Activated CD4-positive, alpha-beta T cell treated with anti-CD3 and anti-CD28 coated beads for 36 hours (primary cell): ENCODE data around the gene IP6K1. TPM values are rescaled to one million over a fixed set of nuclear protein-coding genes. Genes with fewer than 3 reads are reported as not detected.
A peak's percentile ranks its signal among the peaks of the same experiment; 100 is the strongest.
"Not testable (repeated sequence)": the region's sequence is repeated elsewhere in the genome, so short reads cannot be mapped to it uniquely, and the experiment has no call there.

Experiments used
- ATAC-seq: fragments of 200-7000 bp; cut with Tn5 transposase; one replicate; pipeline ENCODE4 v1.10.0; 2021; ENCODE audit warnings: mild to moderate bottlenecking, moderate library complexity
- CTCF ChIA-PET: fragments of 350-600 bp; sonication (Branson Sonifier 250); formaldehyde crosslinking; loops from one replicate; lab custom pipeline; 2021; ENCODE audit warnings: antibody characterized with exemption; lab: Charles Lee
- POLR2A ChIA-PET: fragments of 350-600 bp; sonication (Branson Sonifier 250); formaldehyde crosslinking; loops from one replicate; lab custom pipeline; 2021; ENCODE audit warnings: antibody characterized with exemption, inconsistent platforms; lab: Charles Lee
- DNase-seq: peaks from one replicate; pipeline ENCODE4 v3.0.0-alpha.2; 2020
- H3K27ac Mint-ChIP-seq: one replicate; pipeline ENCODE4 v1.8.0; 2021; ENCODE audit warnings: mixed read lengths
- H3K27me3 Mint-ChIP-seq: one replicate; pipeline ENCODE4 v1.8.0; 2021; ENCODE audit warnings: mixed read lengths
- H3K36me3 Mint-ChIP-seq: one replicate; pipeline ENCODE4 v1.8.0; 2021; ENCODE audit warnings: low read depth, mixed read lengths
- H3K4me1 Mint-ChIP-seq: one replicate; pipeline ENCODE4 v1.8.0; 2021; ENCODE audit warnings: mixed read lengths
- H3K4me3 Mint-ChIP-seq: one replicate; pipeline ENCODE4 v1.8.0; 2021; ENCODE audit warnings: mild to moderate bottlenecking, moderate library complexity, mixed read lengths
- H3K9me3 Mint-ChIP-seq: one replicate; pipeline ENCODE4 v1.8.0; 2021; ENCODE audit warnings: low read depth, mixed read lengths
- intact Hi-C, 2 experiments: fragments of 100-400 bp; cut with DNase I in 1 of 2; cut with micrococcal nuclease in 1 of 2; formaldehyde crosslinking; loops; one replicate each; pipeline versions ENCODE4 v1.14.2 to v1.15.1; 2022 to 2024; cut with DNase I, micrococcal nuclease
- total RNA-seq, 2 experiments: library from RNA; stranded (reverse); gene quantifications; one replicate each; pipeline ENCODE4 v1.2.3, GENCODE V29; 2021

IP6K1 gene
- total RNA-seq, 2 experiments from 2014 or later, result 29.1 to 31.0 TPM

GRCh38 chr3:49793486-49794085, 7.2 kb upstream of the IP6K1 start:
- no peak for ATAC-seq
- Mint-ChIP-seq H3K27me3 (no peaks in the 10 kb centered on the region), H3K36me3 (no peaks in the 10 kb centered on the region), H3K27ac (no peak overlapping the region), H3K9me3 (no peaks in the 10 kb centered on the region), H3K4me1 (peaks cover 7% of the 10 kb centered on the region), H3K4me3 (no peak overlapping the region)
- ChIA-PET CTCF (interaction anchor here (0.7 kb wide), 1 partner anchor 11 kb away, joined by 3 read pairs; no protein-coding TSS in a partner anchor), POLR2A (no interaction called here)
- DNase-seq, result no peak
- intact Hi-C loops, result no loop called here

DNA sequence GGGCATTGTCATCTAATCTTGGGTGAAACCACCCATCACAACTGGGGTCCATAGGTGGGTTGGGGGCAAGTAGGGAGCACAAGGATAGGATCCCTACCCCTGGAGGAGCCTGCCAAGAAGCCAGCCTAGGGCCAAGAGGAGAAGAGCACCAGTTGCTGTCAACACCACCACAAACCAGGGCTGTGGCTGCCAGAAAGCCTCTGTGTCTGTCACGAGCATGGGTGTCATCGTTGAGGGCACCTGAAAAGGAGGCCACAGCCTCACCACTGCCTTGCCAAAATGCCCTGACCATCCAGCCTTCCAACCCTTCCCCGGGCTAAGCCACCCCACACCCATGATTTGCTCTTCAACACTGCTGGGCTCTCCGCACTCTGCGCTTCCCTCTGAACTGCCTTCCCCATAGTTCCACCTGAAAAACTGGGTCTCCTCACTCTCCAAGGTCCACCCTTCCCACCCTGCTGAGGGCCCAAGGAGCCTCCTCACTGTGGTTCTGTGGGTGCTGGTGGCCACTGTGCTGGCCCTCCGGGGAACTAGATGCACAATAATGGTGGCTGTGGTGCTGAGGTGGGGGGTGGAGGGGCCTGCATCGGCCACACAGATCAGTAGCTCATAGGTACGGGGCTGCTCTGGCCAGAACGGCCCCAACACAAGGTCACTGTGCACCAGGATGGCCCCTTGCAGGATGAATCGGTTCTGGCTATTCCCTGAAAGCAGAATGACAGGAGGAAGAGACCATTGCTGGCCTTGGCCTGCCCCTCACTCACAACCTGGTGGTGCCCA, 6.2 kb upstream of the IP6K1 start:
- CTCF ChIA-PET, result interaction anchor here (0.7 kb wide), 1 partner anchor 47 kb away, joined by 3 read pairs; no protein-coding TSS in a partner anchor
- peaks cover 7% of the 10 kb centered on the region for H3K4me1 Mint-ChIP-seq
- no peak overlapping the region for H3K27ac Mint-ChIP-seq
- no peaks in the 10 kb centered on the region for H3K27me3 Mint-ChIP-seq
- no peak overlapping the region for H3K4me3 Mint-ChIP-seq
- POLR2A ChIA-PET, result no interaction called here
- ATAC-seq, result no peak
- intact Hi-C loops, result no loop called here
- no peaks in the 10 kb centered on the region for H3K9me3 Mint-ChIP-seq
- no peaks in the 10 kb centered on the region for H3K36me3 Mint-ChIP-seq
- DNase-seq, result no peak

DNA sequence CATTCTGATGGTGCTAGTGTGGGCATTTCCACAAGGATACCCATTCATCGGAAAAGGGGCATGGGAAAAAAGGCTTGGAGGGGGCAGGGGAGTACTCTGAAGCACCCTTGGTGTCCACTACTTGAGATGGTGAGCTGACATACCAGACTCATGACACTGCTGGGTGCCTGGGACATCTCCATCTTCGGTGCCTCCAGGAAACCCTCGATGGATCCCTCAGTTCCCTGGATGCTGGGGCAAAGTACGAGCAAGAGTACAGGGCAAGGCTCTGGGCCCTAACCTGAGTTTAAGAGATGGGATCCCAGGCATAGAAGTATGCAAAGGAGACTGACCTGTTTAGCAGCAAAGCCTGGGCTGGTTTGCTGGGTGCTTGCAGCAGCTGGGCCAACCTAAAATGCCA, 5.2 kb upstream of the IP6K1 start:
- no peaks in the 10 kb centered on the region for H3K27me3 Mint-ChIP-seq
- no peak overlapping the region for H3K4me3 Mint-ChIP-seq
- no peaks in the 10 kb centered on the region for H3K9me3 Mint-ChIP-seq
- no peaks in the 10 kb centered on the region for H3K36me3 Mint-ChIP-seq
- intact Hi-C loops, result no loop called here
- ChIA-PET POLR2A (interaction anchor here (0.6 kb wide), 1 partner anchor 22 kb away, joined by 3 read pairs; no protein-coding TSS in a partner anchor), CTCF (interaction anchor here (1.3 kb wide), 1 partner anchor 11 kb away, joined by 3 read pairs; the partner anchor contains the start of gene INKA1)
- no peak for DNase-seq
- peaks cover 14% of the 10 kb centered on the region for H3K4me1 Mint-ChIP-seq
- ATAC-seq, result no peak
- no peak overlapping the region for H3K27ac Mint-ChIP-seq

- H3K9me3 Mint-ChIP-seq, result no peaks in the 10 kb centered on the region
- no peak overlapping the region for H3K4me3 Mint-ChIP-seq
- ATAC-seq (no peak), DNase-seq (no peak)
- intact Hi-C loops, result no loop called here
- CTCF ChIA-PET, result interaction anchor here (0.7 to 1.3 kb wide), 3 partner anchors 12 to 1459 kb away, joined by 3 read pairs; partner anchors contain the start of gene INKA1
- peaks cover 14% of the 10 kb centered on the region for H3K4me1 Mint-ChIP-seq
- H3K27ac Mint-ChIP-seq, result no peak overlapping the region
- H3K27me3 Mint-ChIP-seq, result no peaks in the 10 kb centered on the region
- POLR2A ChIA-PET, result interaction anchor here (0.6 to 0.7 kb wide), 2 partner anchors 23 to 298 kb away, joined by 3 to 5 read pairs; partner anchors contain the start of gene RBM5
- no peaks in the 10 kb centered on the region for H3K36me3 Mint-ChIP-seq
These were observed 4.5 kb upstream of the IP6K1 start for GRCh38 chr3:49790626-49791411.

GRCh38 chr3:49788056-49788455, 1.7 kb upstream of the IP6K1 start:
- no peak overlapping the region for H3K27ac Mint-ChIP-seq
- H3K27me3 Mint-ChIP-seq, result no peaks in the 10 kb centered on the region
- H3K4me1 Mint-ChIP-seq, result peaks cover 31% of the 10 kb centered on the region
- no peak for ATAC-seq
- H3K36me3 Mint-ChIP-seq, result peaks cover 13% of the 10 kb centered on the region
- no peak overlapping the region for H3K4me3 Mint-ChIP-seq
- CTCF ChIA-PET, result interaction anchor here (1.6 to 3.2 kb wide), 3 partner anchors 15 to 248 kb away, joined by 5 to 16 read pairs (median 6); partner anchors contain the start of gene INKA1
- DNase-seq, result no peak
- POLR2A ChIA-PET, result no interaction called here
- no peaks in the 10 kb centered on the region for H3K9me3 Mint-ChIP-seq
- intact Hi-C loops, result loop anchor here (5.0 kb wide), 3 partner anchors 69 to 114 kb away; partner anchors contain the start of genes AMIGO3 (in 1 of the 2), MST1R (in 1 of the 2) and TRAIP (in 1 of the 2)

DNA sequence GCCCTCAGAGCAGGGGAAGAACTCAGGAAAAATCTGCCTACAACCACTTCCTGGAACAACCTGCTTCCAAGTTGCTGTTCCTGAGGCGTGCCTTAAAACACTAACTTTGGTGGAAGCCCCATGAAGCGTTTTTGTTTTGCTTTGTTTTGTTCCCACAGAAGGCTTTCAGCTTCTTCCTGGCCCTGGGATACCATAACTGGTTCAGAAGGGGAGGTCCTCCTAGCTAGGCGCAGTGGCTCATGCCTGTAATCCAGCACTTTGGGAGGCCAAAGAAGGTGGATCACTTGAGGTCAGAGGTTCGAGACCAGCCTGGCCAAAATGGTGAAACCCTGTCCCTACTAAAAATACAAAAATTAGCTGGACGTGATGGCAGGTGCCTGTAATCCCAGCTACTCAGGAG, 1.2 kb upstream of the IP6K1 start:
- Mint-ChIP-seq H3K36me3 (peaks cover 13% of the 10 kb centered on the region), H3K4me3 (peak overlapping the region; percentile 90), H3K27ac (peak overlapping the region; percentile 96)

GRCh38 chr3:49787182-49787464, 781 bp upstream of the IP6K1 start:
- Mint-ChIP-seq H3K36me3 (peaks cover 13% of the 10 kb centered on the region), H3K4me1 (peaks cover 35% of the 10 kb centered on the region), H3K9me3 (no peaks in the 10 kb centered on the region), H3K4me3 (peak overlapping the region; percentile 90), H3K27me3 (no peaks in the 10 kb centered on the region), H3K27ac (peak overlapping the region; percentile 96)
- intact Hi-C loops, result loop anchor here (2.0 to 5.0 kb wide), 5 partner anchors 70 to 450 kb away; partner anchors contain the start of genes AMIGO3 (in 1 of the 2), GNAI2 (in 1 of the 2), MST1R (in 1 of the 2) and TCTA (in 1 of the 2)
- DNase-seq (no peak), ATAC-seq (no peak)
- ChIA-PET POLR2A (no interaction called here), CTCF (interaction anchor here (0.6 to 3.2 kb wide), 5 partner anchors 15 to 247 kb away, joined by 3 to 16 read pairs (median 5); partner anchors contain the start of gene INKA1)

More for the DNA sequence above, 1.2 kb upstream of the IP6K1 start:
- CTCF ChIA-PET, result interaction anchor here (1.0 to 3.2 kb wide), 4 partner anchors 15 to 248 kb away, joined by 3 to 16 read pairs (median 6); partner anchors contain the start of gene INKA1
- POLR2A ChIA-PET, result no interaction called here
- Mint-ChIP-seq H3K9me3 (no peaks in the 10 kb centered on the region), H3K27me3 (no peaks in the 10 kb centered on the region), H3K4me1 (peaks cover 31% of the 10 kb centered on the region)
- no peak for ATAC-seq
- DNase-seq, result no peak
- intact Hi-C loops, result loop anchor here (2.0 to 5.0 kb wide), 5 partner anchors 70 to 449 kb away; partner anchors contain the start of genes AMIGO3 (in 1 of the 2), GNAI2 (in 1 of the 2), MST1R (in 1 of the 2) and TCTA (in 1 of the 2)

DNA sequence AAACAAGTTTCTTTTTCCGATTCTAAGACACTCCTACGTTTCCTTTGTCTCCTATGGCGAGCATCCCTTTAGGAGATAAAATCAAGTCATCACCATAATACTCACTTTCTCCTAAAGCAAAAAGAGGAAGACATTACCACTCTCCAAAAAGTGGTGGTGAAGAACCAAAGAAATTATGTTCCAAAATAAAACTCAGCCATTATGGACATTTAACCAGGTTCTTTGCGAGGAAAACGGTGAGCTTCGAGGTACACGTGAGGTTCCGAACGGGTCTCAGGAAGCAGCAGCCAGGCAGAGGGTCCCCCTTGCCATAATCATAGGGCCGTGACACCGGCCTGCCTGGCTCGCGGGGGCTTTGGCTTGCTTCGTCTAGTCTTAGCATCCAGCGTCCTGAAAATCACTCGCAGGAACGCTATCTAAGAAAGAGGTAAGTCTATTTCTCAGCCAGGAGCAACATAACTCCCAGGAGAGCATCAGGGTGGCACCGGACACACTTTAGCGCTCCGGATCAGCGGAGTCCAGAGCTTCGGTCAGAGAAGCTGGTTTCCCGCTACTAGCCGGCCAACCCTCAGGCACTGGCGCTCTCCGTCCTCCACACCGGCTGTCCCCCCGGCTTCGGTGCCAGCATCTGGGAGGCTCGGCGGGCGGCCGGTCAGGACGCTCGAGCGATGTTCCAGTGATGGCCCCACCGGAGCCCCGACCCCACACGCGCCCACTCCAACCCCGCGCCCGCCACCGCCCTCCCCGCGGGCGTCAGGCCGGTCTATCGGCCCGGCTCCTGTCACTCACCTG, 581 bp downstream of the IP6K1 start:
- Mint-ChIP-seq H3K4me3 (peak overlapping the region; percentile 90), H3K36me3 (peaks cover 18% of the 10 kb centered on the region), H3K9me3 (no peaks in the 10 kb centered on the region), H3K4me1 (peaks cover 44% of the 10 kb centered on the region), H3K27me3 (no peaks in the 10 kb centered on the region), H3K27ac (peak overlapping the region; percentile 89)
- ChIA-PET POLR2A (interaction anchor here (0.8 kb wide), 1 partner anchor 692 kb away, joined by 3 read pairs; the partner anchor contains the start of gene QRICH1), CTCF (interaction anchor here (0.5 to 3.2 kb wide), 8 partner anchors 8 to 175 kb away, joined by 3 to 16 read pairs (median 3); partner anchors contain the start of genes INKA1 and MON1A)
- DNase-seq, result peak; percentile 58
- peak; percentile 18 for ATAC-seq
- intact Hi-C loops, result loop anchor here (1.0 to 5.0 kb wide), 17 partner anchors 17 to 514 kb away; partner anchors contain the start of genes AMIGO3 (in 2 of the 2), TRAIP (in 2 of the 2), APEH (in 1 of the 2) and DAG1 (in 1 of the 2)

DNA sequence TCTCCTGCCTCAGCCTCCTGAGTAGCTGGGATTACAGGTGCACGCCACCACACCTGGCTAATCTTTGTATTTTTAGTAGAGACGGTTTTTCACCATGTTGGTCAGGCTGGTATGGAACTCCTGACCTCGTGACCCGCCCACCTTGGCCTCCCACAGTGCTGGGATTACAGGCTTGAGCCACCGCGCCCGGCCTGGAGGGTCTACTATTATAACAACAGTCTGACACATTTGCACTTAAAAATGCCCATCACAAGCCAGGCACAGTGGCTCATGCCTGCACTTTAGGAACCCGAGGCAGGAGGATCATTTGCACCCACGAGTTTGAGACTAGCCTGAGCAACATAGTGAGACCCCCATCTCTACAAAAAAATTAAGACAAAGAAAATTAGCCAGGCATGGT, 4.1 kb downstream of the IP6K1 start:
- POLR2A ChIA-PET, result interaction anchor here (0.7 kb wide), 1 partner anchor 284 kb away, joined by 3 read pairs; no protein-coding TSS in a partner anchor
- DNase-seq, intact Hi-C loops, H3K27me3 Mint-ChIP-seq, H3K9me3 Mint-ChIP-seq, H3K27ac Mint-ChIP-seq, ATAC-seq, H3K4me3 Mint-ChIP-seq: not testable (repeated sequence)
- Mint-ChIP-seq H3K36me3 (peaks cover 26% of the 10 kb centered on the region), H3K4me1 (peaks cover 51% of the 10 kb centered on the region)
- CTCF ChIA-PET, result interaction anchor here (0.6 to 1.8 kb wide), 4 partner anchors 20 to 202 kb away, joined by 3 to 5 read pairs (median 3); no protein-coding TSS in a partner anchor
